Loucy (cell line): ENCODE measurements around the gene VANGL1.

Experiments used
- EZH2phosphoT487 ChIP-seq: fragments of 200-600 bp; IDR thresholded peaks from 2 replicates; pipeline ENCODE4 v1.6.1; 2018; ENCODE audit warnings: antibody characterized with exemption, mild to moderate bottlenecking, moderate library complexity, borderline replicate concordance
- TF ChIP-seq, protein P1 (sequence below): fragments of 200-600 bp; sonication (generic); conservative IDR thresholded peaks from 2 replicates; pipeline ENCODE4 v1.5.1; 2014; ENCODE audit warnings: mild to moderate bottlenecking, antibody characterized with exemption, low read length

DNA sequence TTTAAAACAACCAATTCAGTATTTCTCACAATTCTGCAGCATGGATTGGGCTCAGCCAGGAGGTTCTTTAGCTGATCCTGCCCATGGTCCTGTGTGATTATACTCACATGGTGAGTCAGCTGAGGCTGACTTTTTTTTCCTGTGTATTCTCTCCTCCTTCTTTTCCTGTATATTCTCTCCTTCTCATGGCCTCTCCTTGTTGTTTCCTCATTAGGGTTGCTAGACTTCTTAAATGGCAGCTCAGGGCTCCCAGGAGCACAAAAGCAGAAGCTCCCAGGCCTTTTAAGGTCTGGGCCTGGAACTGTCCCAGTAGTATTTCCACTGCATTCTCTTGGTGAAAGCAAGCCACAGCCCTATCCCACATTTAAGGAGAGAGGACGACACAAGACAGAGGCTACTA is 26.8 kb downstream of the VANGL1 start:
- TF ChIP-seq, protein P1, sequence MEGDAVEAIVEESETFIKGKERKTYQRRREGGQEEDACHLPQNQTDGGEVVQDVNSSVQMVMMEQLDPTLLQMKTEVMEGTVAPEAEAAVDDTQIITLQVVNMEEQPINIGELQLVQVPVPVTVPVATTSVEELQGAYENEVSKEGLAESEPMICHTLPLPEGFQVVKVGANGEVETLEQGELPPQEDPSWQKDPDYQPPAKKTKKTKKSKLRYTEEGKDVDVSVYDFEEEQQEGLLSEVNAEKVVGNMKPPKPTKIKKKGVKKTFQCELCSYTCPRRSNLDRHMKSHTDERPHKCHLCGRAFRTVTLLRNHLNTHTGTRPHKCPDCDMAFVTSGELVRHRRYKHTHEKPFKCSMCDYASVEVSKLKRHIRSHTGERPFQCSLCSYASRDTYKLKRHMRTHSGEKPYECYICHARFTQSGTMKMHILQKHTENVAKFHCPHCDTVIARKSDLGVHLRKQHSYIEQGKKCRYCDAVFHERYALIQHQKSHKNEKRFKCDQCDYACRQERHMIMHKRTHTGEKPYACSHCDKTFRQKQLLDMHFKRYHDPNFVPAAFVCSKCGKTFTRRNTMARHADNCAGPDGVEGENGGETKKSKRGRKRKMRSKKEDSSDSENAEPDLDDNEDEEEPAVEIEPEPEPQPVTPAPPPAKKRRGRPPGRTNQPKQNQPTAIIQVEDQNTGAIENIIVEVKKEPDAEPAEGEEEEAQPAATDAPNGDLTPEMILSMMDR: no peak
- no peak for TF ChIP-seq EZH2phosphoT487
